Tongue (tissue), 2 donors: ENCODE results near the gene PKD2L1. TPM values are rescaled to one million over a fixed set of nuclear protein-coding genes. Genes with fewer than 3 reads are reported as not detected.
"Not testable (repeated sequence)": the region's sequence is repeated elsewhere in the genome, so short reads cannot be mapped to it uniquely, and the experiment has no call there.

Source experiments
- DNase-seq: peaks from one replicate; pipeline ENCODE4 v3.0.0-alpha.2; 2015
- total RNA-seq: library from RNA; depleted of rRNA; stranded (reverse); fragments of >200 nt; gene quantifications from one replicate; pipeline ENCODE4 v1.2.3, GENCODE V29; 2014

The PKD2L1 gene
- not detected for total RNA-seq

DNA sequence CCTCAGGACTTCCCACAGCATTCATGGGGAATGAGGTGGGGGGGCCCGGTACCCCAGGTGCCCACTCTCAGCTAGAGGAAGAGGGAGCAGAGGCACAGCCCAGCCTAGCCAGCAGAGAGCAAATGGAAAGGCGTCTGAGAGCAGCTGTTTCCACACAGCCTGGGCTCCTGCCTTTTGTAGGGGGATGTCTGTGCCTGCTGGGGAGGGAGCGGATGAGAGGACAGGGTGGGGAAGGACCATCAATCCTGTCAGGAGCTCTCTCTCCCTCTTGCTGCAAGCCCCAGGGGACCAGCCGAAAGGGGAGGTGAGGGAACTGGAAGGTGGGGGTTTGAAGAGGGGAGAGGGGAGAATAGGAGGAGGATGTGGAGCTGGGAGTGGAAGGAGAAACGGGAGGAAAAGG lies at the start of gene PKD2L1:
Gene PKD2L1 (minus strand): TSS at position 150 of the 400 bp plus-strand sequence. CDS start 125 bp downstream, at position 25.
- no peak for DNase-seq

DNA sequence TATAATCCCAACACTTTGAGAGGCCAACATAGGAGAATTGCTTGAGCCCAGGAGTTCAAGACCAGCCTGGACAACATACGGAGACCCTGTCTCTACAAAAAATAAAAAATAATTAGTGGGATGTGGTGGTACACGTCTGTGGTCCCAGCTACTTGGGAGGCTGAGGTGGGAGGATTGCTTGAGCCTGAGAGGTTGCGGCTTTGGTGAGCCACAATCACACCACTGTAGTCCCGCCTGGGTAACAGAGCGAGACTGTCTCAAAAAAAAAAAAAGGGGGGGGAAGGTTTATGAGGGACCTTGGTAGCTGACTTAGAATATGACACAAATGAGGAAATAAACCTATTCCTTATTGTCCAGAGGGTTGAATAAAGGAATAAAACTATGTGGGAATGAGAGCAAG lies 47.8 kb upstream of the PKD2L1 start:
- no peak for DNase-seq

DNA sequence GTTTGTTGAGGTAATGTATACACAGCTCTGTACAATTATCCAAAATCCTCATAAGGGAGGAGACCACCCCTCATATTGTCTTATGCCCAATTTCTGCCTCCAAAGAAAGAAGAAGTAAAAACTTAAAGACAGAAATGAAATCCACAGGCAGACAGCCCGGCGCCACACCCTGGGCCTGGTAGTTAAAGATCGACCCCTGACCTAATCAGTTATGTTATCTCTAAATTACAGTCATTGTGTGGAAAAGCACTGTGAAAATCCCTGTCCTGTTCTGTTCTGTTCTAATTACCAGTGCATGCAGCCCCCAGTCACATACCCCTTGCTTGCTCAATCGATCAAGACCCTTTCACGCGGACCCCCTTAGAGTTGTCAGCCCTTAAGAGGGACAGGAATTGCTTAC lies 46.6 kb upstream of the PKD2L1 start:
- not testable (repeated sequence) for DNase-seq

DNA sequence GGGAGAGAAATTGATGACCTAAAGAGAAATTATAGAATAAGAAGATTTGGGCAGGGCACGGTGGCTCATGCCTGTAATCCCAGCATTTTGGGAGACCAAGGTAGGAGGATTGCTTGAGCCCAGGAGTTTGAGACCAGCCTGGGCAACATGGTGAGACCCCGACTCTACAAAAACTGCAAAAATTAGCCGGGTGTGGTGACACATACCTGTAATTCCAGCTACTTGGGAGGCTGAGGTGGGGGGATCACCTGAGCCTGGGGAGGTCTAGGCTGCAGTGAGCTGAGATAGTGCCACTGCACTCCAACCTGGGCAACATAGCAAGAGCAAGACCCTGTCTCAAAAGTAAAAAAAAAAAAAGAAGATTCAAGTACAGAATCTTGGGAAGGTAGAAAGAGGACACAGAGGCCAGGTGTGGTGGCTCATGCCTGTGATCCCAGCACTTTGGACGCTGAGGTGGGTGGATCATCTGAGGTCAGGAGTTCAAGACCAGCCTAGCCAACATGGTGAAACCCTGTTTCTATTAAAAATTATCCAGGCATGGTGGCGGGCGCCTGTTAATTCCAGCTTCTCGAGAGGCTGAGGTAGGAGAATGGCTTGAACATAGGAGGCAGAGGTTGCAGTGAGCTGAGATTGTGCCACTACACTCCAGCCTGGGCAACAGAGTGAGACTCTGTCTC lies 44.8 kb upstream of the PKD2L1 start:
- DNase-seq, result not testable (repeated sequence)

DNA sequence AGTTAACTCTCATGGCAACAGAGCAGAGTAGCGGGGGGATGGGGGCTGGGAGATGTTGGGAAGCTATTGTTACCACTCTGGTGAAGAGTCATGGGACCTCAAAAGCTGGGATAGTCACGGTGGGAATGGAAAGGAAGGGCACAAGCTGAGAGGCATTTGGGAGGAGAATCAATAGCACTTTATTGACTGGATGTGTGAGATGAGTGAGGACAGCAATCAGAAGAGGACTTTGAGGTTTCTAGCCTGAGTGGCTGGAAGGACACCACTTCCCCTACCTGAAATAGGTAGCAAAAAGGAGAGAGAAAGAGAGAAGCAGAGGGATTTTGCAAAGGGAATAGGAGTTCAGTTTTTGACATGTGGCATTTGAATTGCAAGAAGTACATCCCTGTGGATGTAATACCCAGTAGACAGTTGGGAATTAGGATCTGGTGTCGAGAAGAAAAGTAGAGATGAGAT lies 44.2 kb upstream of the PKD2L1 start:
- DNase-seq, result no peak

DNA sequence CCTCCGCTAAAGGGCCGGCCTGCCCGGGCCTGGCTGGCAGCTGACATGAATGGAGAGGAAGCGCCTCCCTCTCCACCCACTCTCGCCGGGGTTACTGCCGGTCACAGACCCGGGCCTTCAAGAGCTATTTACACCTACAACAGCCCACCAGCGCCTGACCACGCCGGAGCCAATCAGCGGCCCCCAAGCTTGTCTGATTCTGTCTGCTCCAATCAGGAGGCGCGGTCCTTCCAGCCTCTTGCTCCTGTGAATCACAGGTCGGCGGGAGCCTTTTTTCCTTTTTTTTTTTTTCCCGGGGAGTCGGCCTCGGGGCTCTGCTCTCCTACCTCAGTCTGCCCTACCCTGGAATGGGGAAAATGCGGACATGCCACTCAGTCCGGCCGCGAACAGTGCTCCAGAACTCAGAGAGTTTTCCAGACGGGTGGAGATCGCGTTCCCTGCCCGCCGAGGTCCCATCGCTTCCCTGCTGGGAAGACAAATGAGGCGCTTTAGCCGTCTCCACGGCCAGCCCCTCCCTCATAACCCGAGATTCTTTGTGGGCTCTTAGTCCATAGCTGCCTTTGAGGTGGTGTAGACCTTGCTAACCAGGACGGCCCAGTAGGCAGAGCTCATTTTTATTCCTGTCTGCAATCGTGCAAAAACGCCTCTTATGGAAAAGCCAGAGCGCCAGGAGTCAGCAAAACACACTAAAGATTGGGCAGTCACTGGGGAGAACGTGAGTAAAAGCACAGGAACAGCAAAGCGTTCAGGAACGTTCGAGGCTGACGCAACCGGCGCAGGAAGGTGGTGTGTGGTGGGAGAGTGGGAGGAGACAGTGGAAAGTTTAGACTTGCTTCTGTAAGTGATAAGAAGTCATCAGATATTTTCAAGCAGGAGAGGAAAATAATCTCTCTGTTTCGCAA lies 43.5 kb upstream of the PKD2L1 start:
- peak; percentile 98 for DNase-seq

DNA sequence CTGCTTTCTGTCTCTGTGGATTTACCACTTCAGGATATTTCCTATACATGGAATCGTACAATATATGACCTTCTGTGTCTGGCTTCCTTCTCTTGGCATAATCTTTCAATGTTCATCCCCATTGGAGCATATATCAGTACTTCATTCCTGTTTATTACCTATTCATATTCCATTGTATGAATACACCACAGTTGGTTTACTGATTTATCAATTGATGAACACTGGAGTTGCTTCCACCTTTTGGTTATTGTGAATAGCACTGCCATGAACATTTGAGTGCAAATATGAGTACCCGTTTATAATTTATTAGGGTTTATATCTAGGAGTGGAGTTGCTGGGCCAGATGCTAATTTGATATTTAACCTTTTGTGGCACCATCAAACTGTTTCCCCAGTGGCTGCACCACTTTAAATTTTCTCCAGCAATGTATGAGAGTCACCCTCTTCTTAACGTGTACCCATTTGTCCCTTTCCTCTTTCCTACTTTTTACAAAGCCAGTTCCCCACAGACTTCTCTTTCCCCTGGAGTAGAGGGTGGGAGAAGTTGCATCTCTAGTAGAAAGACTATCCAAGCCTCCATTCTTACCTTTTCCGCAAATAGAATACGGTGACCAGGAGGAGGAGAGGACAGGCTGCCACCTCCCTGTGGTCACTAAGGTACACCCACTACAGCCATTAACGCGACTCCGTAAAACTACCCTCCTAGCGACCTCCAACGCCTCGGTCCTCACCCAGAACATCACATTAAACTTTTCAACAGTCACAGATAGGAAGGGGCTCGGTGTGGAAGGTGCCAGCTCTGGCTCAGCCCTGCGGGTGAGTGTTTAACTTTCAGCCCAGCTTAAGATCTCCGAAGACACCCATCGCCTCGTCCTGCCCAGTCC lies 42.6 kb upstream of the PKD2L1 start:
- DNase-seq, result no peak

DNA sequence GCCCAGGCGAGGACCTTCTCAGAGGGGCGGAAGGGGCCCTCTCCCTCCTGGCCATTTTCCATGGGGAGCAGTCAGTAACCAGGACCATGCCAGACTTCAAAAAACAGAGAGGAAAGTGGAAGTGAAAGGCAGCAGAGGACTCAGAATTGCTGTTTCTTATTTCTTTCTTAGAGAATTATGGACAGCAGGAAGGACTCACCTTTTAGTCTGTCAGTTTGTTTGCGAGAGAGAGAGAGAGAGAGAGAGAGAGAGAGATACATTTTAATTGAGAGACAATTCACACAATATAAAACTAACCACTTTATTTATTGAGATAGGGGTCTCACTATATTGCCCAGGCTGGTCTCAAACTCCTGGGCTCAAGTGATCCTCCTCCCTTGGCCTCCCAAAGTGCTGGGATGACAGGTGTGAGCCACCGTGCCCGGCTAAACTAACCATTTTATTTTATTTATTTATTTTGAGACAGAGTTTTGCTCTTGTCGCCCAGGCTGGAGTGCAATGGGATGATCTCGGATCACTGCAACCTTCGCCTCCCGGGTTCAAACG lies 41.5 kb upstream of the PKD2L1 start:
- no peak for DNase-seq

DNA sequence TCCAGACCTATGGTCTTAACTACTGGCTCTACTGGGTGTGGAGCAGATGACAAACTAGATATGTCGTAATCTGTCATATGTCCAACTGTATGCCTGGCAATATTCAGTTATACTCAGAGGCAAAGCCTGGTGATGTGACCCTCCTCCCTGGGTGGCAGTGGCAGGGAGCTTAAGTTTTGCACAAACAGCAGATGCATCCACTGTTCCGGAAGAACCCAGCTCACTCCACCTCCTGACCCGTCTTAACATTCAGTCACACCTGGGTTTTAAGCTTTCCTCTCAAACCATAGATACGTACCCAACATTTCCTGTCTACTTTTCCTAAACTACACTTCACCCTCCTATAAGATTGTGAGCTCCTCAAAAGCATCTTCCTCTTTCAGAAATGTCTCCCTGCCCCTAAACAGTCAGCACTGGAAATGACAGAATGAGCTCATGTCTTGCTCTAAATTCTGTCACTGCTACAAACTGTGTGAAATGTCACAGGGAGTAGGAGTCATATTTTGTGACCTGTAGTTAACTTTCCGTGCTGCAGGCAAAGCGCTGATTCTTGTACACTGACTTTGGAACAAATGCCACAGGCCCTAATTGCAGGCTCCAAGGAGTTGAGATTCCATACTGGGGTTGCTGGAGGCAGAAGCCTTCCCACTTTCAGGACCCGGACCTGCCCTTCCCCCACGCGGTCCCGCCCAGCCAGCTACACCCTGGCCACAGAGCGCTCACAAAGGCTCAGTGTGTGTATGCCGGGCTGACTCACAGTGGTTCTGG lies 40.9 kb upstream of the PKD2L1 start:
- peak; percentile 72 for DNase-seq

DNA sequence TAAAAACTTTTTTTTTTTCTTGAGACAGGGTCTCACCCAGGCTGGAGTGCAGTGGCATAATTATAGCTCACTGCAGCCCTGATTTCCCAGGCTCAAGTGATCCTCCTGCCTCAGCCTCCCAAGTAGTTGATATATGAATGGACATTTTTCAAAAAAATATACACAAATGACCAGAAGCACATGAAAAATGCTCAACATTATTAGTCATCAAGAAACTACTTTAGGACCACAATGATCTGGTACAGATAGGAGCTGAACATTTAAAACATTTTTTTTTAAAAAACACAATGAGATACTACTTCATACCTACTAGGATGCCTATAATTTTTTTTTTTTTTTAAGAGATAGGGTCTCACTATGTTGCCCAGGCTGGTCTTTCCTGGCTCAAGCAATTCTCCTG lies 38.7 kb upstream of the PKD2L1 start:
- no peak for DNase-seq

DNA sequence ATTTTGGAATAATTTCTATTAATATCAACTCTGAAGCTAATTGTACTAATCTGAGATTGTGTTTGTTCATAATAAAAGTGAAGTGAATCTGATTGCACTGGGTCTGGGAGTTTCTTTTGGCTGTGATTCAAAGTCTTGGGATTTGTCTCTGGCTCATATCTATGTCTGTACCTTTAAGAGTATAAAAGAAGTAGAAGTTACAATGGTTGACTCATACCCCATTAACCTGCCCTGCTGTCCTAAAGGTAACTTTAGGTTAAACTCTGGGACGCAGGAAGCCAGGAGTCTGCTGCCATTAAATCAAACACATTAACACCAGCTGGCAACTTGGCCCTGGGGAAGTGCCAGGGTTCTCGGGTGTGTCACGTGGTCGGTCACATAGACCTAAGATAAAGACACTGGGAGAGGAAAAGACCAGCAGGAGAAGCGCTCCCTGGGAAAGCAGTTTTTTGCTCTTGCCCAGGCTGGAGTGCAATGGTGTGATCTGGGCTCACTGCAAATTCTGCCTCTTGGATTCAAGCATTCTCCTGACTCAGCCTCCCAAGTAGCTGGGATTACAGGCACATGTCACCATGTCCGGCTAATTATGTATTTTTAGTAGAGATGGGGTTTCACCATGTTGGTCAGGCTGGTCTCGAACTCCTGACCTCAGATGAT lies 34.8 kb upstream of the PKD2L1 start:
- peak; percentile 40 for DNase-seq

DNA sequence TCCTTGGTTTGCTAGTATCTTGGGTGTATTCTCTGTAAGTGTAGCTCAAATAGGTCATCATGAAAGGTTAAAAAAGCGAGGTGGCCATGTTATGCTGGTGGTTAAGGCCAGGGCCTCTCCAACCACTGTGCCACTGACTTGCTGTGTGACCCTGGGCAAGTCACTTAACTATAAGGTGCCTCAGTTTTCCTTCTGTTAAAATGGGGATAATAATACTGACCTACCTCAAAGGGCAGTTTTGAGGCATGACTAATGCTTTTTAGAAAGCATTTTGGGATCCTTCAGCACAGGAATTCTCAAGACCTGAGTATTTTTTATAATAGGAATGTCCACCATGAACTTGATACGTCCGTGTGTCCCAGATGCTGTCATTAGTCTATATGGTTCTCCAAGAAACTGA lies 34.1 kb upstream of the PKD2L1 start:
- no peak for DNase-seq

DNA sequence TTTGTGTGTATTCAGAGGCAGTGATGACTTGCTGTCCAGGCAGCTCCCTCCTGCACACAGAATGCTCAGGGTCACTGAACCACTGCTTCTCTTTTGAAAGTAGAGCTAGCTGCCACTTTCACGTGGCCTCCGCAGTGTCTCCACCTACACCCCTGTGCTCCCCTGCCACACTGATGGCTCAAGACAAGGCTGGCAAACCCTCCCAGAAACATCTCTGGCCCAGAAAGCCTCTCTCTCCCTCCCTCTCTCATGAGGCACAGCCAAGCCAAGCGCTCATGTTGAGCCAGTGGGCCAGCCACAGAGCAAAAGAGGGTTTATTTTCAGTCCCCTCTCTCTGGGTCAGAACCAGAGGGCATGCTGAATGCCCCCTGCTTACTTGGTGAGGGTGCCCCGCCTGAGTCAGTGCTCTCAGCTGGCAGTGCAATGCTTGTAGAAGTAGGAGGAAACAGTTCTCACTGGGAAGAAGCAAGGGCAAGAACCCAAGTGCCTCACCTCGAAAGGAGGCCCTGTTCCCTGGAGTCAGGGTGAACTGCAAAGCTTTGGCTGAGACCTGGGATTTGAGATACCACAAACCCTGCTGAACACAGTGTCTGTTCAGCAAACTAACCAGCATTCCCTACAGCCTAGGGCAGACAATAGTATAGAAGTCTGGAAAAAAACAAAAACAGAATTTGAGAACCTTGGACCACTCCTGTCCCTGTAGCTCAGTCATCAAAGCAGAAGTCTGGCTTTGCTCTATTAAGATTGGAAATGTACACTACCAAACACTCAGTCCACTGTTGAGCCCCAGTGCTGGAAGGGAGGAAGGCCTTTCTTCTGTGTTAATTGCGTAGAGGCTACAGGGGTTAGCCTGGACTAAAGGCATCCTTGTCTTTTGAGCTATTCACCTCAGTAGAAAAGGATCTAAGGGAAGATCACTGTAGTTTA lies 32.8 kb upstream of the PKD2L1 start:
- no peak for DNase-seq

DNA sequence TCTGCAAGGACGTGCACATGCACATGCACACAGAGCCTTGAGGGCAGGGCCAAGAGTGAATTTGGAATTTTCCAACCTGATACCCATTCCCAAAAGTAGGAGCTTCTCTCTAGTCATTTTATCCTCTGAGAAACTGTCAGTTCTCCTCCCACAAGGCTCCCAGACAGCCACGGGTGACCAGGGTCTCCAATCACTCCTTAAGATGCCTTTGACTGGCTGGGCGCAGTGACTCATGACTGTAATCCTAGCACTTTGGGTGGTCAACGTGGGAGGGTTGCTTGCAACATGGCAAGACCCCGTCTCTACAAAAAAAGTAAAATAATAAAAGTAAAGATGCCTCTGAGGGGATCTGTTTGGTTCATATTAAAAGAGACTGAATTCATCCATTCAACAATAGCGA lies 30.2 kb upstream of the PKD2L1 start:
- DNase-seq, result no peak

DNA sequence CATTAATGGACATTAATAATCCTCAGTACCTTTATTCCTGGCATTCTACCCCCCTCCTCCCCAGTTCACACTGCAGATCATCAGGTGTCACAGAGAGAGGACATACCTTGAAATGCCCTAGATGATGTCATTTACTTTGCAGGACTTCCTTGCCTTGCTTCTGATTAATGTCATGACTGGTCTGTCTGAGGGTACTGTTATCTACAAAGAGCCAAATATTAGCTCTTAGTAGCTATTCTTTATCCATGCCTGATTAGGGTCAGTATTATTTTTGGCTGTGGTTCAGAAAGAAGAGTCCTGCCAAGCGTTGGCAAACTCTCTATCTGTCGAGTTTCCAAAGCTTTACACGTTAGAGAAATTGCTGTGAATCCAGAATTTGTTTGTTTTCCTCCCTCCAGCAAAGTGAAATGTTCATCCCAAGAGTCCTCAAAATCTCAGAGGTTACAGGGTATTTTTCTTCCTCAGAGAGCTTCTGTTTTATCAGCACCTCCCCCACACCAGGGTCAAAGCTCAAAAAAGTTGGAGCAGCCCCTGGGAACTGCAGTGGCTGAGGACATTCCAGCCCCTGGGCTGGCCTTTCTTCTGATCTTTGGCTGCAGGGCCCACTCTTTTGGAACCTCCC lies 29.6 kb upstream of the PKD2L1 start:
- DNase-seq, result no peak

DNA sequence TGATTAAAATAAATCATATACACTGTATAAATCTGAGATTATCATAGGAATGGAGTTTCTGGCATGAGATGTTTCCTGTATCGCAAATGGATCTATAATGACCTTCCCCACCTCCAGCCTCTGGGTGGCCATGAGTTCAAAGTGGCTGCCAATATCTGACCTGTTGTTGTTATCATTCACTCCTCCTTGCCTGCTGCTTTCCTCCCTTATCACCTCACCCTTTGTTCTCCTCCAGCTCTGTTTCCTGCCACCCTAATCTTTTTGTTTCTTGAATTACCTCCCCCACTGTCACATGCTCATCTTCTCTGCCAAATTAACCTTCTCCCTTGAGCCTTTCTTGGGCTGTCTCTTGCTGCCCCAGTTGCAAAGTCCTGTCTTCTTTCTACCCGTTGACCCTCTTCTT lies 29.0 kb upstream of the PKD2L1 start:
- no peak for DNase-seq

DNA sequence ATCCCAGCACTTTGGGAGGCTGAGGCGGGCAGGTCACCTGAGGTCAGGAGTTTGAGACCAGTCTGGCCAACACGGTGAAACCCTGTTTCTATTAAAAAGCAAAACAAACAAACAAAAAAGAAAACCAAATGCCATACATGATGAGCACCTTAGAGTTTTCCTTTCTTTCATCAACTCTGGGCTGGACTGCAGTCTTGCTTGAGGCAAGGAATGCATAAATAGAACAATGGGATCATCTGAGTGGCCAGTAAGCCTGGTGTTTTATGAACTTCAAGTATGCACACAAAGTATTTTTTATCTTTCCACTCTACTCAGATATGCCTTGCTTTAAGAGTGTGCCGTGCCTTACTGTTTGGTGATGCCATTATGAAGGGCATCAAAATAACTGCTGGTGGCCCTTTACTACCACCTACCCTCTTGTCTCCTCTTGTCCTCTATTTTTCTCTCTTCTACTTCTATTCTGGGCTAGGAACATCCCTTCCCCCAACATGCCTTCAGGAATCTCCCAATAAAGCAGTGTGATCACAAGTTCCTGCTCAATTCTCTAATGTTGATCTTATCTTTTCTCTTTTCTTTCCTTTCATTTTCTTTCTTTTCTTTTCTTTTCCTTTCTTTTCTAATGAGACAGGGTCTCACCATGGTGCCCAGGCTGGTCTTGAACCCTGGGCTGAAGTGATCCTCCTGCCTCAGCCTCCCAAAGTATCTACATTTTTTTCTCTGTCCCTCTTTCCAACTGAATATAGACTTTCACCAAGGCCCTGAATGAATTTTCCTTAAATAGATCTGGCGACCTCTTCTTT lies 27.2 kb upstream of the PKD2L1 start:
- DNase-seq, result no peak
